Thyroid gland (tissue), 4 donors: ENCODE data around the gene WIPF1. TPM values are rescaled to one million over a fixed set of nuclear protein-coding genes. Genes with fewer than 3 reads are reported as not detected.

ENCODE experiments used
- DNase-seq, 2 donors: peaks; one replicate each; pipeline ENCODE4 v3.0.0-alpha.2; 2019
- H3K27ac ChIP-seq, 3 donors: fragments of 200-600 bp; sonication (generic); 1 replicate in 2 of 3; 2 replicates in 1 of 3; pipeline ENCODE4 v1.5.1; 2016 to 2019; ENCODE audit warnings: mild to moderate bottlenecking in 1 of 3, moderate library complexity in 1 of 3
- H3K27me3 ChIP-seq: fragments of 200-600 bp; sonication (generic); one replicate; pipeline ENCODE4 v1.5.1; 2019
- H3K36me3 ChIP-seq, 2 donors: fragments of 200-600 bp; sonication (generic); one replicate each; pipeline ENCODE4 v1.5.1; 2016 to 2019
- H3K4me1 ChIP-seq, 2 donors: fragments of 200-600 bp; sonication (generic); one replicate each; pipeline ENCODE4 v1.5.1; 2017 to 2019
- H3K4me3 ChIP-seq, 3 donors: fragments of 200-600 bp; sonication (generic); replicated peaks in 1 of 3; 1 replicate in 2 of 3; 2 replicates in 1 of 3; pipeline ENCODE4 v1.5.1; 2016; ENCODE audit warnings: mild to moderate bottlenecking in 1 of 3
- H3K9me3 ChIP-seq: fragments of 200-600 bp; sonication (generic); one replicate; pipeline ENCODE4 v1.5.1; 2017
- CTCF ChIP-seq, 6 experiments: fragments of 200-600 bp in 3 of 6; fragments of 450-650 bp in 3 of 6; sonication (generic) in 3 of 6; IDR thresholded peaks; one replicate each; pipeline ENCODE4 v1.5.1; 2016 to 2019; ENCODE audit warnings: antibody characterized with exemption in 6 of 6, mild to moderate bottlenecking in 2 of 6, inconsistent platforms in 1 of 6, moderate library complexity in 1 of 6
- POLR2A ChIP-seq, 2 donors: fragments of 450-650 bp; IDR thresholded peaks; one replicate each; pipeline ENCODE4 v1.6.1; 2017; ENCODE audit warnings: antibody characterized with exemption in 2 of 2, mild to moderate bottlenecking in 2 of 2, moderate library complexity in 1 of 2
- WGBS, 2 donors: methylation state at CpG; one replicate each; pipeline ENCODE4 v1.1.5; 2017; 5-methylcytosine and 5-hydroxymethylcytosine counted together
- intact Hi-C: fragments of 100-400 bp; cut with DNase I; formaldehyde crosslinking; loops from one replicate; pipeline ENCODE4 v1.15.1; 2023
- total RNA-seq, 4 donors: library from RNA; depleted of rRNA; stranded (reverse); fragments of >200 nt; gene quantifications; one replicate each; pipeline ENCODE4 v1.2.3, GENCODE V29; 2016

WIPF1 gene
- total RNA-seq, 4 donors from 2014 or later, result 15.2 to 32.7 (median 21.3) TPM

- WGBS, 2 donors, result 68 to 74% methylated on average over 5 of the region's 5 CpGs
- H3K4me1 ChIP-seq, result peaks cover 9 to 15% of the 10 kb centered on the region in 2 donors
- H3K9me3 ChIP-seq, result no peaks in the 10 kb centered on the region
- intact Hi-C loops, result no loop called here
- H3K36me3 ChIP-seq, result peaks cover 0 to 6% of the 10 kb centered on the region in 2 donors
- peak overlapping the region in 2 of 3 donors; percentile 8 to 71 for H3K27ac ChIP-seq
- TF ChIP-seq CTCF (IDR thresholded peaks at IDR 0.05) (no peak), POLR2A (IDR thresholded peaks at IDR 0.05) (no peak)
- H3K4me3 ChIP-seq, result no peak overlapping the region
- H3K27me3 ChIP-seq, result no peaks in the 10 kb centered on the region
- DNase-seq, result peak; percentile 21 to 34
These were observed 33.9 kb downstream of the WIPF1 start for GRCh38 chr2:174563530-174564282.

- peak overlapping the region; percentile 16 to 71 (median 37) for H3K27ac ChIP-seq
- peaks cover 9 to 12% of the 10 kb centered on the region in 2 donors for H3K4me1 ChIP-seq
- intact Hi-C loops, result no loop called here
- no peaks in the 10 kb centered on the region for H3K27me3 ChIP-seq
- 56 to 71% methylated on average over 5 of the region's 5 CpGs for WGBS, 2 donors
- H3K4me3 ChIP-seq, result no peak overlapping the region
- no peaks in the 10 kb centered on the region for H3K9me3 ChIP-seq
- TF ChIP-seq CTCF (IDR thresholded peaks at IDR 0.05) (no peak), POLR2A (IDR thresholded peaks at IDR 0.05) (no peak)
- no peak for DNase-seq
- H3K36me3 ChIP-seq, result peaks cover 0 to 3% of the 10 kb centered on the region in 2 donors
These were observed 35.6 kb downstream of the WIPF1 start for GRCh38 chr2:174561972-174562370.

- Histone ChIP-seq H3K27ac (peak overlapping the region; percentile 16 to 71 (median 37)), H3K4me3 (no peak overlapping the region), H3K36me3 (peaks cover 0 to 3% of the 10 kb centered on the region in 2 donors), H3K9me3 (no peaks in the 10 kb centered on the region), H3K27me3 (no peaks in the 10 kb centered on the region), H3K4me1 (peaks cover 8 to 9% of the 10 kb centered on the region in 2 donors)
- intact Hi-C loops, result no loop called here
- DNase-seq, result peak; percentile 84 to 91
- TF ChIP-seq CTCF (IDR thresholded peaks at IDR 0.05) (no peak), POLR2A (IDR thresholded peaks at IDR 0.05) (no peak)
- 23% methylated on average over 8 of the region's 8 CpGs for WGBS, 2 donors
These were observed 36.2 kb downstream of the WIPF1 start for GRCh38 chr2:174561283-174561971.

GRCh38 chr2:174560737-174561136 is 36.9 kb downstream of the WIPF1 start:
- DNase-seq, result no peak
- Histone ChIP-seq H3K4me1 (peaks cover 8 to 9% of the 10 kb centered on the region in 2 donors), H3K27ac (peak overlapping the region in 2 of 3 donors; percentile 34 to 71), H3K27me3 (no peaks in the 10 kb centered on the region), H3K36me3 (no peaks in the 10 kb centered on the region), H3K4me3 (no peak overlapping the region), H3K9me3 (no peaks in the 10 kb centered on the region)
- intact Hi-C loops, result no loop called here
- TF ChIP-seq CTCF (IDR thresholded peaks at IDR 0.05), result no peak
- no peak for TF ChIP-seq POLR2A (IDR thresholded peaks at IDR 0.05)

GRCh38 chr2:174555998-174556397 is 41.6 kb downstream of the WIPF1 start:
- Histone ChIP-seq H3K9me3 (no peaks in the 10 kb centered on the region), H3K4me1 (no peaks in the 10 kb centered on the region), H3K4me3 (no peak overlapping the region), H3K27me3 (no peaks in the 10 kb centered on the region), H3K27ac (no peak overlapping the region), H3K36me3 (no peaks in the 10 kb centered on the region)
- WGBS, 2 donors, result 50 to 57% methylated on average over 4 of the region's 4 CpGs
- intact Hi-C loops, result no loop called here
- TF ChIP-seq POLR2A (IDR thresholded peaks at IDR 0.05) (no peak), CTCF (IDR thresholded peaks at IDR 0.05) (no peak)
- no peak for DNase-seq
